ENCODE data around the gene NELFE. TPM values are rescaled to one million over a fixed set of nuclear protein-coding genes. Genes with fewer than 3 reads are reported as not detected.

NELFE gene
- total RNA-seq, 1 experiment from 2014 or later, result 73.8 TPM

GRCh38 chr6:31903957-31904356, 54.8 kb downstream of the NELFE start (continued):
- TF ChIP-seq NR1H2 (CRISPR knock-in tag; IDR thresholded peaks at IDR 0.05) (no peak), FOXJ3 (CRISPR knock-in tag; IDR thresholded peaks at IDR 0.05; ENCODE audit: borderline replicate concordance) (no peak), ZNF671 (CRISPR knock-in tag; IDR thresholded peaks at IDR 0.05) (no peak), ZNF423 (CRISPR knock-in tag; IDR thresholded peaks at IDR 0.05) (no peak), ETV6 (CRISPR knock-in tag; IDR thresholded peaks at IDR 0.05) (no peak)
- TF ChIP-seq, protein P1, sequence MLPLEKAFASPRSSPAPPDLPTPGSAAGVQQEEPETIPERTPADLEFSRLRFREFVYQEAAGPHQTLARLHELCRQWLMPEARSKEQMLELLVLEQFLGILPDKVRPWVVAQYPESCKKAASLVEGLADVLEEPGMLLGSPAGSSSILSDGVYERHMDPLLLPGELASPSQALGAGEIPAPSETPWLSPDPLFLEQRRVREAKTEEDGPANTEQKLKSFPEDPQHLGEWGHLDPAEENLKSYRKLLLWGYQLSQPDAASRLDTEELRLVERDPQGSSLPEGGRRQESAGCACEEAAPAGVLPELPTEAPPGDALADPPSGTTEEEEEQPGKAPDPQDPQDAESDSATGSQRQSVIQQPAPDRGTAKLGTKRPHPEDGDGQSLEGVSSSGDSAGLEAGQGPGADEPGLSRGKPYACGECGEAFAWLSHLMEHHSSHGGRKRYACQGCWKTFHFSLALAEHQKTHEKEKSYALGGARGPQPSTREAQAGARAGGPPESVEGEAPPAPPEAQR (CRISPR knock-in tag; IDR thresholded peaks at IDR 0.05), result no peak
- TF ChIP-seq, protein P2, sequence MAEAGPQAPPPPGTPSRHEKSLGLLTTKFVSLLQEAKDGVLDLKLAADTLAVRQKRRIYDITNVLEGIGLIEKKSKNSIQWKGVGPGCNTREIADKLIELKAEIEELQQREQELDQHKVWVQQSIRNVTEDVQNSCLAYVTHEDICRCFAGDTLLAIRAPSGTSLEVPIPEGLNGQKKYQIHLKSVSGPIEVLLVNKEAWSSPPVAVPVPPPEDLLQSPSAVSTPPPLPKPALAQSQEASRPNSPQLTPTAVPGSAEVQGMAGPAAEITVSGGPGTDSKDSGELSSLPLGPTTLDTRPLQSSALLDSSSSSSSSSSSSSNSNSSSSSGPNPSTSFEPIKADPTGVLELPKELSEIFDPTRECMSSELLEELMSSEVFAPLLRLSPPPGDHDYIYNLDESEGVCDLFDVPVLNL (CRISPR knock-in tag; IDR thresholded peaks at IDR 0.05; ENCODE audit: borderline replicate concordance, low read depth), result no peak

Small RNAs within 50 kb of the gene (microRNA-seq; reads per million reads assigned to microRNA genes)
- 1.4 reads per million for gene MIR1236 (ENCODE audit: borderline number of aligned reads)

Other genes starting within 250 kb of the NELFE start
- gene LY6G6D, start 243.6 kb downstream of the NELFE start, total RNA-seq (2021), result not detected in 3 replicates
- gene LY6G6C, start 237.2 kb downstream of the NELFE start, total RNA-seq (2021), result 0.21 to 0.35 TPM in 2 of 3 replicates, not detected in the other
- gene MPIG6B, start 235.6 kb downstream of the NELFE start, total RNA-seq (2021), result 0.09 to 0.11 TPM (median 0.11 TPM) in 3 replicates
- 62.2 to 67.3 TPM (median 65.8 TPM) in 3 replicates for gene DDAH2, start 229.7 kb downstream of the NELFE start, total RNA-seq (2021)
- gene CLIC1, start 222.4 kb downstream of the NELFE start, total RNA-seq (2021), result 229 to 244 TPM (median 230 TPM) in 3 replicates
- 43.1 to 62.3 TPM (median 56.1 TPM) in 3 replicates for gene MSH5, start 219.0 kb downstream of the NELFE start, total RNA-seq (2021)
- gene SAPCD1, start 196.3 kb downstream of the NELFE start, total RNA-seq (2021), result 13.3 to 16.9 TPM (median 13.7 TPM) in 3 replicates
- gene VWA7, start 181.6 kb downstream of the NELFE start, total RNA-seq (2021), result 1.2 to 1.8 TPM (median 1.4 TPM) in 3 replicates
- 147 to 177 TPM (median 161 TPM) in 3 replicates for gene VARS1, start 163.2 kb downstream of the NELFE start, total RNA-seq (2021)
- gene LSM2, start 152.0 kb downstream of the NELFE start, total RNA-seq (2021), result 104 to 121 TPM (median 119 TPM) in 3 replicates
- gene HSPA1L, start 143.7 kb downstream of the NELFE start, total RNA-seq (2021), result 1.2 to 2.1 TPM (median 1.9 TPM) in 3 replicates
- gene HSPA1A, start 143.4 kb downstream of the NELFE start, total RNA-seq (2021), result 57.2 to 80.1 TPM (median 75.8 TPM) in 3 replicates
- 75.3 to 105 TPM (median 96.4 TPM) in 3 replicates for gene HSPA1B, start 131.2 kb downstream of the NELFE start, total RNA-seq (2021)
- 42.6 to 44.8 TPM (median 42.8 TPM) in 3 replicates for gene NEU1, start 96.2 kb downstream of the NELFE start, total RNA-seq (2021)
- gene SLC44A4, start 80.0 kb downstream of the NELFE start, total RNA-seq (2021), result 3.1 to 3.5 TPM (median 3.5 TPM) in 3 replicates
- 137 to 169 TPM (median 168 TPM) in 3 replicates for gene EHMT2, start 61.3 kb downstream of the NELFE start, total RNA-seq (2021)
- gene ZBTB12, start 56.9 kb downstream of the NELFE start, total RNA-seq (2021), result 24.0 to 46.2 TPM (median 44.1 TPM) in 3 replicates
- gene C2, start 31.3 kb downstream of the NELFE start, total RNA-seq (2021), result 1.3 TPM in 3 replicates
- 1.4 to 2.7 TPM (median 1.4 TPM) in 3 replicates for gene CFB, start 12.9 kb downstream of the NELFE start, total RNA-seq (2021)
- gene SKIC2, start 204 bp upstream of the NELFE start, total RNA-seq (2021), result 80.0 to 84.0 TPM (median 81.8 TPM) in 3 replicates
- 13.8 to 16.5 TPM (median 15.7 TPM) in 3 replicates for gene DXO, start 13.2 kb upstream of the NELFE start, total RNA-seq (2021)
- gene C4A, start 23.1 kb upstream of the NELFE start, total RNA-seq (2021), result 3.8 to 5.2 TPM (median 4.2 TPM) in 3 replicates
- 3.7 to 5.1 TPM (median 5.0 TPM) in 3 replicates for gene C4B, start 55.8 kb upstream of the NELFE start, total RNA-seq (2021)
- gene CYP21A2, start 79.4 kb upstream of the NELFE start, total RNA-seq (2021), result 1.2 to 1.5 TPM (median 1.4 TPM) in 3 replicates
- 6.4 to 10.9 TPM (median 9.0 TPM) in 3 replicates for gene TNXB, start 150.4 kb upstream of the NELFE start, total RNA-seq (2021)
- gene ATF6B, start 169.3 kb upstream of the NELFE start, total RNA-seq (2021), result 46.1 to 49.1 TPM (median 47.5 TPM) in 3 replicates
- 8.2 to 9.0 TPM (median 8.4 TPM) in 3 replicates for gene FKBPL, start 171.3 kb upstream of the NELFE start, total RNA-seq (2021)
- gene PRRT1, start 193.0 kb upstream of the NELFE start, total RNA-seq (2021), result 1.4 to 2.2 TPM (median 1.6 TPM) in 3 replicates
- gene PPT2, start 195.2 kb upstream of the NELFE start, total RNA-seq (2021), result 30.0 to 33.8 TPM (median 31.6 TPM) in 3 replicates
- gene EGFL8, start 205.6 kb upstream of the NELFE start, total RNA-seq (2021), result 15.7 to 17.5 TPM (median 17.4 TPM) in 3 replicates
- gene AGPAT1, start 217.1 kb upstream of the NELFE start, total RNA-seq (2021), result 84.5 to 88.9 TPM (median 87.5 TPM) in 3 replicates
- 108 to 114 TPM (median 111 TPM) in 3 replicates for gene RNF5, start 219.4 kb upstream of the NELFE start, total RNA-seq (2021)
- gene AGER, start 225.3 kb upstream of the NELFE start, total RNA-seq (2021), result 17.7 to 20.0 TPM (median 18.1 TPM) in 3 replicates
- gene PBX2, start 231.2 kb upstream of the NELFE start, total RNA-seq (2021), result 130 to 165 TPM (median 150 TPM) in 3 replicates
- gene GPSM3, start 233.7 kb upstream of the NELFE start, total RNA-seq (2021), result 10.0 to 14.0 TPM (median 13.1 TPM) in 3 replicates